Ecto neural progenitor cell (in vitro differentiated cells): ENCODE data around the gene PLXNA2.

ENCODE experiments used
- DNase-seq: peaks from one replicate; pipeline ENCODE4 v3.0.0-alpha.2; 2018; ENCODE audit warnings: low spot score

Gene PLXNA2

DNA sequence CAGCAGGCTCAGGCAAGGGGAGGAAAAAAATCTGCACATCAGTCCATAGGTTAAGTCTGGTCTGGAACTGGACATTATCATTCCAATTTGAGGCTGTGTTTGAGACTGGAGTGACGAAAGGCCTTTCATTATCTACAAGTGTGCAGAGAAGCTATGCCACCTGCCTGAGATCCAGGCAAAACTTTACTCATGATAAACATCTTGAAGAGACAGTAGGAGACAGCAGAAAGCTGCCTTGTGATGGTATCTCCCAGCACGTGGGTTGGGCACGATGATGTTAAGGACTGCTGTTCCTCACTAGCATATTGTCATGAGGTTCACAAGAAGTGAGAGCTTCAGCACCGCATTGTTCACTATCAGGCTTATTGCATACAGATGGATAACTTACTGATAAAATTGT is 126.4 kb downstream of the PLXNA2 start:
- no peak for DNase-seq

GRCh38 chr1:208117409-208117808 is 126.8 kb downstream of the PLXNA2 start:
- DNase-seq = no peak

DNA sequence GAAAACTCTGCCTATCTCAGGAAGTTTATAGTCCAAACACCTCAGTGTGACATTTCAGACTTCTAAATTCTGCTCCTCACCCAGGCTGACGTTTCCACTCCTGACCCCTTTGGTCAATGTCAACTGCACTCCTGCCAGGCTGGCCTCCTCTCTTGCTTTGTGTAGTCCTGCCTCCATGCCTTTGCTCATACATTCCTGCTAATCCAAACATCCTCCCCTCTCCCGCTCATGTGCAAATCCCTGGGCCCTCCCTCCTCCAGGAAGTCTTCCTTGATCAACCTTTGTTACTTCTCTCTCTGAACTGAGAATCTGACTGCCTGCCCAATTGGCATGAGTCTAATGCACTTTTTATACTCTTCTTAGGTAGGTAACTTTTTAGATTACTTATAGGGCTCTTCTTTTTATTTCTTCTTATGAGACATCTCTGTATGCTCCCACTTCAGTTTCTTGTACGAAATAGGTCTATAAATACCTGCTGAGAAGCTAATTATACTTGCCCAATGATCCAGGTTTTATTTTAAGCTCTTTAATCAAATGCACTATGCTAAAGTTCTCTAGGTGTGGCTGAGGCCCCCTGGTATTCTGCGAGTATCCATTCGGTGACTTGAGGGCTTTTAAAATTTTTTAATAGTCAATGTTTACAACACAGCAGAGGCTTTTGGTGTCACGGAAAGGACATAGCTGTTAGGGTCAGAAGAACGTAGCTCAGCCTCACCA is 128.1 kb downstream of the PLXNA2 start:
- no peak for DNase-seq

GRCh38 chr1:208113011-208113410 is 131.2 kb downstream of the PLXNA2 start:
- no peak for DNase-seq

GRCh38 chr1:208112401-208112800 is 131.8 kb downstream of the PLXNA2 start:
- DNase-seq = no peak

DNA sequence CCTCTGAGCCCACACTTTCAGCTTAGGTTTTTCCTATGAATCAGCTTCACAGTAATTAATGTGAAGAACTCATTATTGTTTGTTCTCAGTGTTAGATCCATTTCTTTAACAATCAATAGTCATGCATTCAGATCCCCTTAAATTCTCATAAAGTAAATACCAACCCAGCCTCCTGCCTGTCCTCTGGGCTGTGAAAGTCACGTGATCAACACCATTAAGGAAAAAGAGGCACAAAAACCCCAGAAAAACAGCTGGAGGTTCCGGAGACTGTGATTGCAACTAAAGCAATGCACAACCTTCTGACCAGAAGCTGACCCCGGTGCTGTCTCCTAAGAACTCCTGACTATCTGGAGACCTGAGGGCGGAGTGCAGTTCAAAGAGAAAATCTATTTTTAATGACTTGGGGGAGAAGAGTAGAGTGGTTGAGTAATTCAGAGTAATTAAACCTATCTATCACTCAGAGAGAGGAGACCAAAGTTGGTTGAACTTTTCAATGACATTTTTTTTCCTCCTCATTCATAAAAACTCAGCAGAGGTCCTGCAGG is 132.5 kb downstream of the PLXNA2 start:
- DNase-seq = no peak

GRCh38 chr1:208110296-208110695 is 133.9 kb downstream of the PLXNA2 start:
- no peak for DNase-seq

GRCh38 chr1:208108646-208109330 is 135.4 kb downstream of the PLXNA2 start:
- no peak for DNase-seq

DNA sequence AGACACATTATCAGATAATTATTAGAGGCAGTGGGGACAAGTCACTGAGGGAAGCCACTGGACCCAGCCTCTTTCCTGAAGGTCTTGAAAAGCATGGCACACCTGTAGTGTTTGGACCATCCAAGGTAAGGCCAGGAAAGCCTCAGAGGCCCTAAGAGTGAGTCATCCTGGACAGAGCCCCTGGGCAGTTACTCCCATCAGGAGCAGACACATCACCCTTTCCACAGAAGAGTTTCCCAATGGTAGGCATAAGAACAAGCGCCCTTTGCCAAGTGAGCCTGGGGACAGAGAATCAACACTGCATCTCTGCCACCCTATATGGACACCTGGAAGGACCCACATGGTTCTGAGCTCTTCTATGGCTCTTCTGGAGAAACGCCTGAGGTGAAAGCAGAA is 136.0 kb downstream of the PLXNA2 start:
- DNase-seq = no peak

- DNase-seq = no peak
These were observed 136.6 kb downstream of the PLXNA2 start for GRCh38 chr1:208107425-208108212.

DNA sequence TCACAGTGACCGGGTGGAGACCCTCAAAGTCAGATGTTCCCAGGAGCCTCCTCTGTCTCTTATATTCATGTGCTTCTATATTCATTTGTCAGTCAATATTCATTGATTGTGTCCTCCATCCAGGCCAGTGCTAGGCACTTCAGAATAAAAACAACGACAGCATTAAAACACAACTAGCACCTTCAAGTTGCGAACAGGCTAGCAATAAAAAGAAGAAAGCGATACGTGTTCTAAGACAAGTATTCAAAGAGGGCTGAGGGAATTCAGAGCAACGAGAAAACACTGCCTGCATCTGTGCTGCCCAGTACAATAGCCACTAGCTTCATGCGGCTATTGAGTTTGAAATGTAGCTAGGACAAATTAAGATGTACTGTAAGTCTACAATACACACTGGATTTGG is 138.0 kb downstream of the PLXNA2 start:
- no peak for DNase-seq

- no peak for DNase-seq
These were observed 138.4 kb downstream of the PLXNA2 start for GRCh38 chr1:208105756-208106155.

DNA sequence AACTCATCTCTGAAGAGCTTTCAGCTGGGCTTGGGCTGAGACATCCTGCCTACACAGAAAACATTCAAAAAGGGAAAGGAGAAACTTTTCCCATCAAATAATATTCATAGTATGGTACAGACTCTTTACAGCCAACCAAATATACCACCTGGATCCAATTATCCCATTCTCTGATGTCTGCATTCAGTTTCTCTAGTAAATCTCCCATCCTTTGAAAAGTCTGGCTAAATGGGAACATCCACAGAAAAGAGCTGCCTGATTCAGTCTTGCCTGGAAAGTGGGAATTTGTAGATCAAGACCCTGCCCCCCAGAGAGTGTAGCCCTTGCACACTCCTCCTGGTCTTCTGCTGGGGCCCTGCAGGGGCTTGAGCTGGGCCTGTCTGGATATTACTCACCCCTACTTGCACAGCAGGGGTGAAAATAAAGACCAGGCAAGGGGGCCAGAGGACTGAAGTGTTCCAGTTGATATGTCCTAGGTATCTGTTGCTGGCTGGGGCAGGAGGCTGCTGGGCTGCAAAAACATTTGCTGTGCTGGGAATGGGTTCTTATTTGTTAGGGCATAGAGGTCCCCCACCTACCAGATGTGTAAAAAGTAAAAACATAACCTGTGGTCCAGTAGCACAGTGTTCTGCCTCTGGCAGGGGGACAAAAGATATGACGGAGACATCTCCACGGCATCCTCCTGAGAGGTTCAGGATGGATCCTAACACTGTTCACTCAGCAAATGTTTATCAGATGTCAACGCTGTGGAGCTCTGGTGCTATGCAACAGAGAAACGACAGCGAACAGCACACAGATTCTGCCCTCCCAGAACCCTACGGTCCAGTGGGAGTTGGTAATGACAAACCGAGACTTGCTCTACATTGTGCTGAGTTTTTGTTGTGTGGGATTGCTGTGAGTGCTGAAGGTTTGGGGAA is 140.3 kb downstream of the PLXNA2 start:
- DNase-seq = no peak

DNA sequence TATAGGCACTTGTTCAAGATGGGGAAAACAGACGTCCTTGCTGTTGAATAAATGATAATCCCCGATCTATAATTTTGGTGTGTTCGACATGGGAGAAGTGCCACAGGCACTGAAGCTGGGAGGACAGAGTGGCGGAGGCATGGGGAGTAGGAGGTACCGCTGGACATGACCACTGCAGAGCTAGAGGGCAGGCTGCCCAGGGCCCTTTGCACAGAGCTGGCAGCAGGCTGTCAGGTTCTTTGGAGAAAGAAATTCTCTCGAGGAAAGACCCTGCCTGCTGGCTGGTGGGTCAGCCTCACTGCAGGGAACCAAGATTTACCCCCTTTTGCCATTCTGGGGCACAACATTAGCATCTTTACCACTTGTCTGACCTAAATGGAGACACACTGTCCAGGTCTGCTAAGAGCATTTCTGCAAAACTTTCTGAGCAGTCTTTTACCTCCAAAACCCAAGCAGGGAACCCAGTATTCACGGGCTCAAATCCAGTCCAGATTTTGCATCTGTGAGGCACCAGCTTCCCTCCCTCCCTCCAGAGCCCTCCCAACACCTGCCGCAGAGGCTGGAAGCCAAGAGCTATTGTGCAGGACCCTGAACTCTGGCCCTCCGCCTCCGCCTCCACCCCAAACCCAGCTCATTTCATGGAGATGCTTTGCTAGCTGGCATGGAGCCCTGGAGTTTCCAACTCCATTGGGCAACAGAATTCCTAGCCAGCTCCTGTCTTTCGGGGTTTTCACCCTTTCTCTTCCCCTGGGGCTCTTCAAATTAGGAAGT is 142.3 kb downstream of the PLXNA2 start:
- DNase-seq = peak; percentile 65

DNA sequence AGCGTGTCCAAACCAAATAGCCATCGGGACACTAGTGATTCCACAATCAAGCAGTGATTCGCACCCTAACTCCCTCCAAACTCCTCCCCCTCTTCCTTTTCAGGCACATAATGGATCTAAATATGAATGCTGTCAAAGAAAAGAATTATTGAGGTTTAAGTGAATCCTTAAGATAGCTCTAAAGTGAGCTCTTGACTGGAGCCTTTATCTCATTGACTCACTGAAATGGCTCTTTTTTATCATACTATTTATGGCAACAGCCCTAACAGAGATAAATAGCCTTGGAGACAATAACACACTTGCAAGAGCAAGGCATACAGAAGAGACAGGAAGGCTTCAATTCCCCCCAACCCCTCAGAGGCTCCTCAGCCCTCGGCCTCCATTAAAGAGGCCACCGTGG is 143.3 kb downstream of the PLXNA2 start:
- no peak for DNase-seq

- no peak for DNase-seq
These were observed 144.1 kb downstream of the PLXNA2 start for GRCh38 chr1:208100106-208100505.

DNA sequence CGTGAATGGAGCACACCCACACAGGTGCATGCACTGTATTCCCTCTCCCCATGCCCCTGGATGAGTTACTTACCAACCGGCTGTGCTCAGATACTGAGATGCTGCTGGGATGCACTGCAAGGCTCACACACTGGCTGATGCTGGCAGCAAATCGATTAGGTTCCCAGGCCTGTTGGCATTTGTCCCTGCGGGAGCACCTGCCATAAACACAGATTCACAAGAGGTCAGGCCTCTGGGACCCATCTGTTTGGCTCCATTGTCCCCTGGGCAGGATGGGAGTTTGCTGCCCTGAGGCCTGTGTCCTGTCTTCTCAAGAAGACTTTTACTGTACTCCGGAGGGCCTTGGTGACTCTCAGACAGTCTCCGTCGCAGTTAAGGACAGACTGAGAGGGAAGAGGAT is 145.4 kb downstream of the PLXNA2 start:
- DNase-seq = no peak

DNA sequence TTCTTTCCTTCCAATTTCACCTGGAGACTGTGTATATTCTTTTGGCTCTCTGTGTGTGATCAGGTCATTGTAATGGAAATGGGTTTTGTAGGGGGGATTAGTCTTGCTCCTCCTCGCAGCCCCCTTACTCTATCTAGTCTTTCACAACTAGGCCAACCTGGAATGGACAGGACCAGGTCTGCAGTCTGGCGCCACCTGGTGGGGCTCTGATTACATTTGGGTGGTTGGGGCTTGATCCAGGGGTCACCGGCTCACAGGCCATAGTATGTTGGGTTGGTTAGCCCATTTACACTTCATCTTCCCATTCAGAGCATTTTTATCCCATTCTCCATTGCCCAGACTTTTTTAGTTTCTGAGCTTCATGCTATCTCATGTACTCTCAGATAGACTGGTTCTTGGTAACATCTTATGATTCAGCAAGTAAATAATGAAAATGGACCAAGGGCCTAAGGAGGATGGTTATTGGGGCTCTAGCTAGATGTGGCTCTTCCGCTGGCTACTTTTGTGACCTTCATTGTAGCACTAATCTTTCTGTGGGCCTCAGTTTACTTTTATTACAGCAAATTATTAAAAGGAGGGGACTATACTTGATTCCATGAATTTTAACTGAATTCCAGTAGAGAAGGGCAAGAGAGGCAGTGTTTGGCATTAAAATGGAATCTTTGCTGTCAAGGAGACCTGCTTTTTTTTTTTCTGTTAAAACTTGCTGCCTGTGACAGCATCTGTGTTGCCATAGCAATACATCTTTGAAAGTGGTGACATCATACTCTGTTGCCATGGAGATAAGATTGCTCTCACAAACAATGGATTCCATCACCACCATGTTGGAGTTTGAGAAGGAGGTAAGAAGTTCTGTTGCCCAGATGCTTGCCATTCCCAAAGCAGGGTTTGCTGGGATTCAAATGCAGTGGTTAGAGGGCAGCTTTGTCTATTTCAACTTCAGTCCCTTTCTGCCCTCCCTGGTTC is 150.1 kb downstream of the PLXNA2 start:
- peak; percentile 84 for DNase-seq

GRCh38 chr1:208093046-208093445 is 151.1 kb downstream of the PLXNA2 start:
- no peak for DNase-seq
